Measurements from ENCODE around the gene NTRK2.

- TF ChIP-seq CTCF (IDR thresholded peaks at IDR 0.05), result no peak
- TF ChIP-seq POLR2A (IDR thresholded peaks at IDR 0.05), result no peak
Observed at GRCh38 chr9:84711936-84712335, 42.4 kb downstream of the NTRK2 start.
